ENCODE results near the gene PSME3.

GRCh38 chr17:42844761-42845555 is 11.8 kb downstream of the PSME3 start:
- TF ChIP-seq CTCF (conservative IDR thresholded peaks at IDR 0.05 in 1 of 2, IDR thresholded peaks at IDR 0.05 in 1 of 2; ENCODE audit: extremely low read depth in 1 of 2, insufficient read depth in 1 of 2, low read depth in 1 of 2, low read length in 2 of 2) (no peak), EZH2 (IDR thresholded peaks at IDR 0.05; ENCODE audit: borderline replicate concordance, low read length) (no peak)

Data from mammary epithelial cell (primary cell).